Mesothelial cell of epicardium (in vitro differentiated cells): ENCODE results near the gene OR2V2. TPM values are rescaled to one million over a fixed set of nuclear protein-coding genes. Genes with fewer than 3 reads are reported as not detected.

Experiments used
- DNase-seq, 2 experiments: peaks; one replicate each; pipeline ENCODE4 v3.0.0; 2021; ENCODE audit warnings: low spot score in 2 of 2; ENCODE audit not compliant: unreplicated experiment in 2 of 2
- H3K27ac Mint-ChIP-seq: 2 replicates; pipeline ENCODE4 v1.8.0; 2021; ENCODE audit warnings: mixed read lengths
- H3K27me3 Mint-ChIP-seq: 2 replicates; pipeline ENCODE4 v1.8.0; 2021; ENCODE audit warnings: low read depth, mixed read lengths
- H3K36me3 Mint-ChIP-seq: 2 replicates; pipeline ENCODE4 v1.8.0; 2021; ENCODE audit warnings: mixed read lengths
- H3K4me1 Mint-ChIP-seq: 2 replicates; pipeline ENCODE4 v1.8.0; 2021; ENCODE audit warnings: mixed read lengths
- H3K4me3 Mint-ChIP-seq: 2 replicates; pipeline ENCODE4 v1.8.0; 2021; ENCODE audit warnings: mild to moderate bottlenecking, moderate library complexity, mixed read lengths
- H3K9me3 Mint-ChIP-seq: 2 replicates; pipeline ENCODE4 v1.8.0; 2021; ENCODE audit warnings: mixed read lengths
- CTCF ChIP-seq: fragments of 200-600 bp; sonication (generic); IDR thresholded peaks from one replicate; pipeline ENCODE4 v1.5.0; 2021; ENCODE audit warnings: antibody characterized with exemption; ENCODE audit not compliant: unreplicated experiment
- total RNA-seq: library from RNA; stranded (reverse); gene quantifications from 3 replicates; pipeline ENCODE4 v1.2.1, GENCODE V29; 2021

OR2V2 gene
- total RNA-seq, 1 donor from 2014 or later, result not detected

GRCh38 chr5:181189962-181190710 lies 42.8 kb downstream of the OR2V2 start:
- Mint-ChIP-seq H3K27me3 (peaks cover 3% of the 10 kb centered on the region), H3K9me3 (no peaks in the 10 kb centered on the region), H3K4me3 (peak overlapping the region; percentile 99), H3K4me1 (peaks cover 19% of the 10 kb centered on the region), H3K27ac (peak overlapping the region; percentile 64), H3K36me3 (no peaks in the 10 kb centered on the region)
- no peak for TF ChIP-seq CTCF
- peak in 1 of 2 experiments; percentile 53 for DNase-seq

- H3K4me3 Mint-ChIP-seq, result peak overlapping the region; percentile 99
- peak; percentile 52 to 69 for DNase-seq
- H3K27ac Mint-ChIP-seq, result peak overlapping the region; percentile 75
- peaks cover 19% of the 10 kb centered on the region for H3K4me1 Mint-ChIP-seq
- H3K9me3 Mint-ChIP-seq, result no peaks in the 10 kb centered on the region
- peaks cover 3% of the 10 kb centered on the region for H3K27me3 Mint-ChIP-seq
- no peaks in the 10 kb centered on the region for H3K36me3 Mint-ChIP-seq
- TF ChIP-seq CTCF, result no peak
These were observed 43.5 kb downstream of the OR2V2 start for GRCh38 chr5:181190711-181191525.

- TF ChIP-seq CTCF, result no peak
- Mint-ChIP-seq H3K27ac (peak overlapping the region; percentile 90), H3K4me1 (peaks cover 19% of the 10 kb centered on the region), H3K4me3 (peak overlapping the region; percentile 99), H3K27me3 (peaks cover 3% of the 10 kb centered on the region), H3K36me3 (no peaks in the 10 kb centered on the region), H3K9me3 (no peaks in the 10 kb centered on the region)
- DNase-seq, result peak; percentile 87 to 100
These were observed 44.3 kb downstream of the OR2V2 start for GRCh38 chr5:181191526-181192336.

- H3K4me1 Mint-ChIP-seq, result peaks cover 22% of the 10 kb centered on the region
- peaks cover 3% of the 10 kb centered on the region for H3K27me3 Mint-ChIP-seq
- peak overlapping the region; percentile 90 for H3K27ac Mint-ChIP-seq
- no peaks in the 10 kb centered on the region for H3K9me3 Mint-ChIP-seq
- H3K36me3 Mint-ChIP-seq, result no peaks in the 10 kb centered on the region
- no peak for TF ChIP-seq CTCF
- DNase-seq, result no peak
- H3K4me3 Mint-ChIP-seq, result peak overlapping the region; percentile 99
These were observed 45.1 kb downstream of the OR2V2 start for GRCh38 chr5:181192337-181193046.

- TF ChIP-seq CTCF, result no peak
- H3K27ac Mint-ChIP-seq, result no peak overlapping the region
- no peak for DNase-seq
- H3K27me3 Mint-ChIP-seq, result peaks cover 6% of the 10 kb centered on the region
- no peaks in the 10 kb centered on the region for H3K9me3 Mint-ChIP-seq
- H3K4me3 Mint-ChIP-seq, result peak overlapping the region; percentile 99
- peaks cover 29% of the 10 kb centered on the region for H3K4me1 Mint-ChIP-seq
- no peaks in the 10 kb centered on the region for H3K36me3 Mint-ChIP-seq
These were observed 46.3 kb downstream of the OR2V2 start for GRCh38 chr5:181193656-181194055.
